ENCODE measurements around the gene XRCC4. TPM values are rescaled to one million over a fixed set of nuclear protein-coding genes. Genes with fewer than 3 reads are reported as not detected.

The XRCC4 gene
- total RNA-seq, 4 donors from 2014 or later = 3.7 to 10.3 (median 8.7) TPM

GRCh38 chr5:83220331-83220730 is 143.0 kb downstream of the XRCC4 start:
- Histone ChIP-seq H3K4me3 (no peak overlapping the region), H3K27me3 (no peaks in the 10 kb centered on the region), H3K36me3 (no peaks in the 10 kb centered on the region), H3K4me1 (no peaks in the 10 kb centered on the region), H3K27ac (no peak overlapping the region), H3K9me3 (no peaks in the 10 kb centered on the region)
- DNase-seq = no peak
- TF ChIP-seq CTCF (IDR thresholded peaks at IDR 0.05) (no peak), POLR2A (IDR thresholded peaks at IDR 0.05) (no peak)

DNA sequence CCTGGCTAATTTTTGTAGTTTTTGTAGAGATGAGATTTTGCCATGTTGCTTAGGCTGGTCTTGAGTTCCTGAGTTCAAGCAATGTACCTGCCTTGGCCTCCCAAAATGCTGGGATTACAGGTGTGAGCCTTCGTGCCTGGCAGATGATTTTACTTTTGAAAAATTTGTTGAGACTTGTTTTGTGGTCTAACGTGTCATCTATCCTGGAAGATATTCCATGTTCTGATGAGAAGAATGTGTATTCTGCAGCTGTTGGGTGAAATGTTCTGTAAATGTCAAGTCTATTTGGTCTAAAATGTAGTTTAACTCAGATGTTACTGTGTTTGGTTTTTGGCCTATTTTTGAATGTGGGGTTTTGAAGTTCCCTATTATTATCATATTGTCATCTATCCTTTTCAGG is 145.6 kb downstream of the XRCC4 start:
- H3K27ac ChIP-seq = no peak overlapping the region
- TF ChIP-seq CTCF (IDR thresholded peaks at IDR 0.05) (no peak), POLR2A (IDR thresholded peaks at IDR 0.05) (no peak)
- H3K4me3 ChIP-seq = no peak overlapping the region
- H3K4me1 ChIP-seq = no peaks in the 10 kb centered on the region
- H3K36me3 ChIP-seq = no peaks in the 10 kb centered on the region
- H3K27me3 ChIP-seq = no peaks in the 10 kb centered on the region
- DNase-seq = no peak
- no peaks in the 10 kb centered on the region for H3K9me3 ChIP-seq

GRCh38 chr5:83227611-83228010 is 150.3 kb downstream of the XRCC4 start:
- Histone ChIP-seq H3K27me3 (no peaks in the 10 kb centered on the region), H3K4me1 (no peaks in the 10 kb centered on the region), H3K4me3 (no peak overlapping the region), H3K36me3 (no peaks in the 10 kb centered on the region), H3K27ac (no peak overlapping the region), H3K9me3 (no peaks in the 10 kb centered on the region)
- DNase-seq = no peak
- TF ChIP-seq CTCF (IDR thresholded peaks at IDR 0.05) (no peak), POLR2A (IDR thresholded peaks at IDR 0.05) (no peak)

DNA sequence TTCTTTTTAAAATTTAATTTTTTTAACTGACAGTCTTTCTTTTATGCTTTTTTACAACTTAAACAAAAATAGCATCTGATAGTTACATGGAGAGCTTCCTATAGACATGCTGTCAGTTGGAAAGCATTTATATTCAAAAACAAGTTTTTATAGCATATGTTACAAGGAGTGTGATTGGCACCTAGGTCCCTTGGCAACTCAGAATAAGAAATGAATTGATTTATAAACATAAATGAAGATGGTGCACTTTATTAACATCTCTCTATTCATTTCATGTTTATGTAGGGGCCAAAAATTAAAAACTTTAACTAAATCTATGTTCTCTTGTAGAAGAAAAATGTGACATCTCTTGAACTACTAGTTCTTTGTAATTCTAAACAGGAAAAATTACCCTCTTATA is 153.2 kb downstream of the XRCC4 start:
- Histone ChIP-seq H3K27me3 (no peaks in the 10 kb centered on the region), H3K27ac (no peak overlapping the region), H3K36me3 (no peaks in the 10 kb centered on the region), H3K9me3 (no peaks in the 10 kb centered on the region), H3K4me1 (no peaks in the 10 kb centered on the region), H3K4me3 (no peak overlapping the region)
- TF ChIP-seq CTCF (IDR thresholded peaks at IDR 0.05) (no peak), POLR2A (IDR thresholded peaks at IDR 0.05) (no peak)
- DNase-seq = no peak

- Histone ChIP-seq H3K27me3 (no peaks in the 10 kb centered on the region), H3K27ac (no peak overlapping the region), H3K4me1 (no peaks in the 10 kb centered on the region), H3K4me3 (no peak overlapping the region), H3K36me3 (no peaks in the 10 kb centered on the region), H3K9me3 (no peaks in the 10 kb centered on the region)
- no peak for DNase-seq
- TF ChIP-seq POLR2A (IDR thresholded peaks at IDR 0.05) (no peak), CTCF (IDR thresholded peaks at IDR 0.05) (no peak)
Measured at GRCh38 chr5:83244516-83244915, 167.2 kb downstream of the XRCC4 start.

DNA sequence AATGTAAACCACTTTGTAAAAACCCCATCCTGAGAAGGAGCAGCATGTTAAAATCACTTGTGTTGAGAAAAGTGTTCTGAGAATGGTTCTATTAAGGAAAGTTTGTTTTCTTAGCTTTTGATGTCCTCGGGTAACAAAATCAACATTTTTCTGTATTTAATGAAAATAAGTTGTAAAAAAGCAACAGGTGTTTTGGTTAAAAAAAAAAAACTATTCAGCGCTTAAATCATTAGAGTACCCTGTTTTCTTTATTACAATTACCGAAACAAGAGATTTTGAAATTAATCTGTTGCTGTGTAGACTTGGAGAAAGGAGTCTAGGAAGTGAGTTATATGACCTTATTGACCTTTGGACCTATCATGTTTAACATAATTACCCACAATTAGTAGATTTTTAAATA is 167.7 kb downstream of the XRCC4 start:
- Histone ChIP-seq H3K36me3 (no peaks in the 10 kb centered on the region), H3K4me3 (no peak overlapping the region), H3K27ac (no peak overlapping the region), H3K4me1 (no peaks in the 10 kb centered on the region), H3K9me3 (no peaks in the 10 kb centered on the region), H3K27me3 (no peaks in the 10 kb centered on the region)
- no peak for DNase-seq
- TF ChIP-seq POLR2A (IDR thresholded peaks at IDR 0.05) (no peak), CTCF (IDR thresholded peaks at IDR 0.05) (no peak)
